ENCODE data around the gene RAB13.

DNA sequence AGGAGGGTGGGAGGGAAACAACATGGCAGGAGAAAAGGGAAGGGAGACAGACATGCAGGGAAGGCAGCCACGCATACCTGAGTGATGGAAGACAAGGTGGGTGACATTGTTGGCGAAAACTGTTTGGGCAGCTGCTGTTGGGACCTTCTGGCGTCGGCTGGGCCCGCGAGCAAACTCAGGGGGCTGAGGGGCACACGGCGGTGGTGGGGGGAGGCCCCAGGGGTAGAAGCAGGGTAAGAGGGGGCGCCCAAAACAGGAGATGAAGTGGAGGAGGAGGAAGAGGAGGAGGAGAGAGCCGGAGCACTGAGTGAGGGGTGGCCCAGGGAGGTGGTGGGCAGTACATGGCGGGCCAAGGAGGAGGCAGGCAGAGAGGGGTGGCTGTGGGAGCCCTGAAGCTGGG lies 35.0 kb downstream of the RAB13 start:
- TF ChIP-seq FOXM1 (IDR thresholded peaks at IDR 0.05; ENCODE audit: borderline replicate concordance, low read depth) = no peak
- TF ChIP-seq, protein P1, sequence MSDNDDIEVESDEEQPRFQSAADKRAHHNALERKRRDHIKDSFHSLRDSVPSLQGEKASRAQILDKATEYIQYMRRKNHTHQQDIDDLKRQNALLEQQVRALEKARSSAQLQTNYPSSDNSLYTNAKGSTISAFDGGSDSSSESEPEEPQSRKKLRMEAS (IDR thresholded peaks at IDR 0.05) = no peak
- TF ChIP-seq CEBPB (IDR thresholded peaks at IDR 0.05) = no peak
- TF ChIP-seq NFIC (IDR thresholded peaks at IDR 0.05) = no peak
- TF ChIP-seq RAD21 (IDR thresholded peaks at IDR 0.05; ENCODE audit: low read depth) = no peak
- TF ChIP-seq, protein P2, sequence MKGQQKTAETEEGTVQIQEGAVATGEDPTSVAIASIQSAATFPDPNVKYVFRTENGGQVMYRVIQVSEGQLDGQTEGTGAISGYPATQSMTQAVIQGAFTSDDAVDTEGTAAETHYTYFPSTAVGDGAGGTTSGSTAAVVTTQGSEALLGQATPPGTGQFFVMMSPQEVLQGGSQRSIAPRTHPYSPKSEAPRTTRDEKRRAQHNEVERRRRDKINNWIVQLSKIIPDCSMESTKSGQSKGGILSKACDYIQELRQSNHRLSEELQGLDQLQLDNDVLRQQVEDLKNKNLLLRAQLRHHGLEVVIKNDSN (IDR thresholded peaks at IDR 0.05) = no peak
- TF ChIP-seq EP300 (IDR thresholded peaks at IDR 0.05; ENCODE audit: borderline replicate concordance) = no peak
- TF ChIP-seq, protein P3, sequence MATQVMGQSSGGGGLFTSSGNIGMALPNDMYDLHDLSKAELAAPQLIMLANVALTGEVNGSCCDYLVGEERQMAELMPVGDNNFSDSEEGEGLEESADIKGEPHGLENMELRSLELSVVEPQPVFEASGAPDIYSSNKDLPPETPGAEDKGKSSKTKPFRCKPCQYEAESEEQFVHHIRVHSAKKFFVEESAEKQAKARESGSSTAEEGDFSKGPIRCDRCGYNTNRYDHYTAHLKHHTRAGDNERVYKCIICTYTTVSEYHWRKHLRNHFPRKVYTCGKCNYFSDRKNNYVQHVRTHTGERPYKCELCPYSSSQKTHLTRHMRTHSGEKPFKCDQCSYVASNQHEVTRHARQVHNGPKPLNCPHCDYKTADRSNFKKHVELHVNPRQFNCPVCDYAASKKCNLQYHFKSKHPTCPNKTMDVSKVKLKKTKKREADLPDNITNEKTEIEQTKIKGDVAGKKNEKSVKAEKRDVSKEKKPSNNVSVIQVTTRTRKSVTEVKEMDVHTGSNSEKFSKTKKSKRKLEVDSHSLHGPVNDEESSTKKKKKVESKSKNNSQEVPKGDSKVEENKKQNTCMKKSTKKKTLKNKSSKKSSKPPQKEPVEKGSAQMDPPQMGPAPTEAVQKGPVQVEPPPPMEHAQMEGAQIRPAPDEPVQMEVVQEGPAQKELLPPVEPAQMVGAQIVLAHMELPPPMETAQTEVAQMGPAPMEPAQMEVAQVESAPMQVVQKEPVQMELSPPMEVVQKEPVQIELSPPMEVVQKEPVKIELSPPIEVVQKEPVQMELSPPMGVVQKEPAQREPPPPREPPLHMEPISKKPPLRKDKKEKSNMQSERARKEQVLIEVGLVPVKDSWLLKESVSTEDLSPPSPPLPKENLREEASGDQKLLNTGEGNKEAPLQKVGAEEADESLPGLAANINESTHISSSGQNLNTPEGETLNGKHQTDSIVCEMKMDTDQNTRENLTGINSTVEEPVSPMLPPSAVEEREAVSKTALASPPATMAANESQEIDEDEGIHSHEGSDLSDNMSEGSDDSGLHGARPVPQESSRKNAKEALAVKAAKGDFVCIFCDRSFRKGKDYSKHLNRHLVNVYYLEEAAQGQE (IDR thresholded peaks at IDR 0.05; ENCODE audit: low read depth) = no peak
- no peak for TF ChIP-seq YY1 (IDR thresholded peaks at IDR 0.05; ENCODE audit: low read depth)
- no peak for TF ChIP-seq TAF1 (IDR thresholded peaks at IDR 0.05; ENCODE audit: low read depth)
- TF ChIP-seq ZBTB7A (IDR thresholded peaks at IDR 0.05; ENCODE audit: low read depth) = no peak
- TF ChIP-seq TCF12 (IDR thresholded peaks at IDR 0.05; ENCODE audit: low read depth) = no peak
- no peak for TF ChIP-seq EGR1 (IDR thresholded peaks at IDR 0.05)
